ENCODE results near the gene EFEMP1. TPM values are rescaled to one million over a fixed set of nuclear protein-coding genes. Genes with fewer than 3 reads are reported as not detected.
A peak's percentile ranks its signal among the peaks of the same experiment; 100 is the strongest.

Gene EFEMP1
- total RNA-seq, 1 donor = 1,564 TPM

- H2AFZ ChIP-seq (ENCODE audit: low read length) = no peak overlapping the region
These were observed 53.8 kb downstream of the EFEMP1 start for GRCh38 chr2:55869637-55870325.

GRCh38 chr2:55865096-55865835, 58.3 kb downstream of the EFEMP1 start:
- peaks cover 46% of the 10 kb centered on the region for H3K36me3 ChIP-seq (ENCODE audit: insufficient read depth, low read length)
- no peak for TF ChIP-seq CTCF (IDR thresholded peaks at IDR 0.05; ENCODE audit: extremely low read depth, low read depth, low read length)
- H3K4me1 ChIP-seq (ENCODE audit: insufficient read depth, low read length) = peaks cover 59% of the 10 kb centered on the region
- H3K27me3 ChIP-seq (ENCODE audit: insufficient read depth, low read length) = no peaks in the 10 kb centered on the region
- H3K4me3 ChIP-seq (ENCODE audit: insufficient read depth, low read length) = no peak overlapping the region
- H3K9me3 ChIP-seq (ENCODE audit: low read depth, low read length) = no peaks in the 10 kb centered on the region
- no peaks in the 10 kb centered on the region for H4K20me1 ChIP-seq (ENCODE audit: insufficient read depth, low read length)
- no peaks in the 10 kb centered on the region for H3K79me2 ChIP-seq (ENCODE audit: insufficient read depth, low read length)
- DNase-seq (ENCODE audit: insufficient read length, low spot score, missing footprints) = no peak
- H3K4me2 ChIP-seq (ENCODE audit: insufficient read depth, low read length) = no peak overlapping the region
- peak overlapping the region; percentile 99 for H3K27ac ChIP-seq (ENCODE audit: low read depth, low read length)
- no peak overlapping the region for H2AFZ ChIP-seq (ENCODE audit: low read length)

More at GRCh38 chr2:55869637-55870325, 53.8 kb downstream of the EFEMP1 start:
- Histone ChIP-seq H3K36me3 (ENCODE audit: insufficient read depth, low read length) (peaks cover 85% of the 10 kb centered on the region), H3K27me3 (ENCODE audit: insufficient read depth, low read length) (no peaks in the 10 kb centered on the region), H3K79me2 (ENCODE audit: insufficient read depth, low read length) (no peaks in the 10 kb centered on the region), H3K4me3 (ENCODE audit: insufficient read depth, low read length) (no peak overlapping the region), H3K27ac (ENCODE audit: low read depth, low read length) (peak overlapping the region; percentile 99), H3K9me3 (ENCODE audit: low read depth, low read length) (no peaks in the 10 kb centered on the region), H4K20me1 (ENCODE audit: insufficient read depth, low read length) (no peaks in the 10 kb centered on the region), H3K4me2 (ENCODE audit: insufficient read depth, low read length) (peak overlapping the region; percentile 41), H3K4me1 (ENCODE audit: insufficient read depth, low read length) (peaks cover 49% of the 10 kb centered on the region)
- TF ChIP-seq CTCF (IDR thresholded peaks at IDR 0.05; ENCODE audit: extremely low read depth, low read depth, low read length) = no peak
- DNase-seq (ENCODE audit: insufficient read length, low spot score, missing footprints) = no peak

GRCh38 chr2:55864351-55865084, 59.1 kb downstream of the EFEMP1 start:
- peaks cover 51% of the 10 kb centered on the region for H3K4me1 ChIP-seq (ENCODE audit: insufficient read depth, low read length)
- no peak overlapping the region for H3K4me2 ChIP-seq (ENCODE audit: insufficient read depth, low read length)
- no peak overlapping the region for H3K4me3 ChIP-seq (ENCODE audit: insufficient read depth, low read length)
- peaks cover 49% of the 10 kb centered on the region for H3K36me3 ChIP-seq (ENCODE audit: insufficient read depth, low read length)
- no peaks in the 10 kb centered on the region for H3K27me3 ChIP-seq (ENCODE audit: insufficient read depth, low read length)
- H3K9me3 ChIP-seq (ENCODE audit: low read depth, low read length) = no peaks in the 10 kb centered on the region
- no peak for DNase-seq (ENCODE audit: insufficient read length, low spot score, missing footprints)
- no peaks in the 10 kb centered on the region for H4K20me1 ChIP-seq (ENCODE audit: insufficient read depth, low read length)
- no peaks in the 10 kb centered on the region for H3K79me2 ChIP-seq (ENCODE audit: insufficient read depth, low read length)
- H3K27ac ChIP-seq (ENCODE audit: low read depth, low read length) = peak overlapping the region; percentile 99
- H2AFZ ChIP-seq (ENCODE audit: low read length) = no peak overlapping the region
- no peak for TF ChIP-seq CTCF (IDR thresholded peaks at IDR 0.05; ENCODE audit: extremely low read depth, low read depth, low read length)
